ENCODE data around the gene NR1D2. TPM values are rescaled to one million over a fixed set of nuclear protein-coding genes. Genes with fewer than 3 reads are reported as not detected.
A peak's percentile ranks its signal among the peaks of the same experiment; 100 is the strongest.
"Not testable (repeated sequence)": the region's sequence is repeated elsewhere in the genome, so short reads cannot be mapped to it uniquely, and the experiment has no call there.

The NR1D2 gene
- 2.7 TPM for polyA plus RNA-seq (2012; ENCODE audit: missing spikeins)

DNA sequence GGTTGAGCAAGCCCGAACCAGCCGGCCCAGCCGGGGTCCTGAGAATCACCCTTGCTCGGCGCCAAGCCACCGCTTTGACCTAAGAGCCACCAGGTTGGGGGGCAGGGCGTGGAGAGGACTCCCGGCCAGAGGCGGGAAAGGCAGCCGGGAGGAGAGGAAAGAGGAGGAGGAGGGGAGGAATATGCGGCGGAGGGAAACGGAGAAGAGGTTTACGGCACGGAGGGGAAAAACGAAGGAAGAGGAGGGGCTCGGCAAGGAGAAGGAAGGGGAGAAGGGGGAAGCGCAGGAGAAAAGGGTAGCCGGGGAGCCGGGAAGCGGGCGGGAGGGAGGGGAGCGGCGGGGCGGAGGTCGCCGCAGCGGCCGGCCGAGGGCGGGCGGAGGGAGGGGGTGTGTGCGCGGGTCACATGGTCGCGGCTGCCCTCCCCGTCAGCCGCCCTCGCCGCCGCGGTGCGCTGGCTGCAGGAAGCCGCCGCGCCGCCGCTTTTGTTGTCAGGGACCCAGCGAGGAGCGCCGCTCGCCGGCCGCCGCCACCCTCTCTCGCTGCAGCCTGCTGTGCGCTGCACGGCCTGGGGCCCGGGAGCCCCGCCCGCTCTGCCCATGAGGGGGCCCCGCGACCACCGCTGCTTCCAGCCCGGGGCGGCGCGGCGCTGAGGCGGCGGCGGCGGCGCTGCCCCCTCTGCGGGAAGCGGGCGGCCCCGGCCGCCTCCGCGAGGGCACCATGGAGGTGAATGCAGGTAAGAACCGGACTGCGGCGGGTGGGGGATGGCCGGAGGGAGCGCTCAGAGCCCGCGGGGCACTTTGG is at the start of gene NR1D2:
Gene NR1D2, plus strand, starts transcription at position 426 of the 802 bp plus-strand sequence. Its CDS starts 293 bp downstream, at position 719.
- TF ChIP-seq POLR2AphosphoS5 (IDR thresholded peaks at IDR 0.05; ENCODE audit: low read depth, low read length) = no peak
- peak; percentile 42; the same call in 1 of the 2 replicates for TF ChIP-seq POLR2A (IDR thresholded peaks at IDR 0.05; ENCODE audit: low read depth, low read length)
- no peak for TF ChIP-seq TAF1 (IDR thresholded peaks at IDR 0.05; ENCODE audit: borderline replicate concordance, low read depth, low read length)
- DNase-seq (ENCODE audit: insufficient read length) (peak; percentile 81), FAIRE-seq (peak; percentile 92)

DNA sequence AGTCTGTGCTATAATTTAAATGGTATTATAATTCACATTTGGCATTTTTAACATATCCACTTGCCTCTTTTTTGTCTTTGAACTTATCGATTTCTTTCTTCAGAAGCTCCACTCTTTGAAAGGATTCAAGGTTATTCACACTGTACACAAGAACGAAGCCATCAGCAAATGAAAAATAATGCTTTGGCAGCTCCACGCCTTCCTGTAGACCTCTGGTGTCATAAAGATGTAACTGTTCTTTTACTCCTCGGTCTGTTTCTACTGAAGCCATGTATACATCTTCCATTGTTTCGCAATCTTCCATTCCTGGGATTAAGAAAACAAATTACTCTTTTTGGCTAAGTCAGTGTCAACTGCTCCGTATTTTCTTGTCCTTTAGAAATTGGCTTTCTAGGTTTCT is 44.3 kb upstream of the NR1D2 start:
- DNase-seq (ENCODE audit: insufficient read length) (no peak), FAIRE-seq (no peak)
- no peak for TF ChIP-seq POLR2AphosphoS5 (IDR thresholded peaks at IDR 0.05; ENCODE audit: low read depth, low read length)
- TF ChIP-seq POLR2A (IDR thresholded peaks at IDR 0.05; ENCODE audit: low read depth, low read length) = no peak
- TF ChIP-seq TAF1 (IDR thresholded peaks at IDR 0.05; ENCODE audit: borderline replicate concordance, low read depth, low read length) = no peak

DNA sequence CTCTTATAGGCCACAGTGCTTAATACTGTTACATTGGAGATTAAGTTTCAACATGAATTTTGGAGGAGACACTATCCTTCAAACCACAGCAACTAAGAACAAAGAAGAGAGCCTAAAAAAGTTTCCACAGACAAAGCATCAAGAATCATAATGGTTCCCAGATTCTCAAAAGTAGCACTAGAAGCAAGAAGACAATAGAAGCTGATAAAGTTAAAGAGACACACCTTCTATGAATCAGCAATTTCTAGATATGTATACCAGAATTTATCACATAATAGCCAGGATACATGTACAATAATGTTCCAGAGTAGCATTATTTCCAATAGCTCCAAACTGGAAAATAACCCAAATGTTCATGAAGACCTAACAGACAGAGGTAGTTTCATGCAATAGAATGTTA is 40.5 kb upstream of the NR1D2 start:
- DNase-seq (ENCODE audit: insufficient read length) = no peak
- no peak for FAIRE-seq
- TF ChIP-seq TAF1 (IDR thresholded peaks at IDR 0.05; ENCODE audit: borderline replicate concordance, low read depth, low read length) = no peak
- no peak for TF ChIP-seq POLR2AphosphoS5 (IDR thresholded peaks at IDR 0.05; ENCODE audit: low read depth, low read length)
- no peak for TF ChIP-seq POLR2A (IDR thresholded peaks at IDR 0.05; ENCODE audit: low read depth, low read length)

DNA sequence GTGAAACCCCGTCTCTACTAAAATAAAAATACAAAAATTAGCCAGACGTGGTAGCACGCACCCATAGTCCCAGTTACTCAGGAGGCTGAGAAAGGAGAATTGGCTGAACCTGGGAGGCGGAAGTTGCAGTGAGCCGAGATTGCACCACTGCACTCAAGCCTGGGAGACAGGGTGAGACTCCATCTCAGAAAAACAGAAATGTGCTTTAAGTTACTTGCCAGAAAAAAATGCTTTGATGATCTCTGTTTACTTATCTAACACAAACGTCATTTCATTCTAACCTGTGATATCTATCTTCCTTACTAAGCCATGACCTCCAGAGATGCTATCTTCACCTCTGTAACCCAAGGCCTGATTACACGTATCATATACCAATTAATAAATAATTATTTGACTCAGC is 35.7 kb upstream of the NR1D2 start:
- FAIRE-seq (no peak), DNase-seq (ENCODE audit: insufficient read length) (no peak)
- TF ChIP-seq POLR2A (IDR thresholded peaks at IDR 0.05; ENCODE audit: low read depth, low read length) (no peak), TAF1 (IDR thresholded peaks at IDR 0.05; ENCODE audit: borderline replicate concordance, low read depth, low read length) (no peak), POLR2AphosphoS5 (IDR thresholded peaks at IDR 0.05; ENCODE audit: low read depth, low read length) (no peak)

DNA sequence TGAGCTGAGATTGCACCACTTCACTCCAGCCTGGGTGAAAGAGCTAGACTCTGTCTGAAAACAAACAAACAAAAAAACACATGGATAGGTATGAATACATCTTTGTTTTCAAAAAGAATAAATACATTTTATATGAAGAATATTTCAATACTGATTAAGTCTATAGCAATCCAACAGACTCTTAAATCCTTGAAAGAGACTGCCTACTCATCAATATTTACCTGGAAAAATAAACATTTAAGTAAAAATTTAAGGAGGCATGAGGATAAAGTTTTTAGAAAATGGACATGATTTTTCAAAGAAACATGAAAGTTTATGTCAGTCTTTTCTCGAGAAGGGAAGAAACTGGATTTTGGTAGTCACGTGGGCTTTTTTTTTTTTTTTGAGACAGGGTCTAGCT is 33.7 kb upstream of the NR1D2 start:
- DNase-seq (ENCODE audit: insufficient read length) = no peak
- FAIRE-seq = no peak
- TF ChIP-seq TAF1 (IDR thresholded peaks at IDR 0.05; ENCODE audit: borderline replicate concordance, low read depth, low read length) (no peak), POLR2A (IDR thresholded peaks at IDR 0.05; ENCODE audit: low read depth, low read length) (no peak), POLR2AphosphoS5 (IDR thresholded peaks at IDR 0.05; ENCODE audit: low read depth, low read length) (no peak)

DNA sequence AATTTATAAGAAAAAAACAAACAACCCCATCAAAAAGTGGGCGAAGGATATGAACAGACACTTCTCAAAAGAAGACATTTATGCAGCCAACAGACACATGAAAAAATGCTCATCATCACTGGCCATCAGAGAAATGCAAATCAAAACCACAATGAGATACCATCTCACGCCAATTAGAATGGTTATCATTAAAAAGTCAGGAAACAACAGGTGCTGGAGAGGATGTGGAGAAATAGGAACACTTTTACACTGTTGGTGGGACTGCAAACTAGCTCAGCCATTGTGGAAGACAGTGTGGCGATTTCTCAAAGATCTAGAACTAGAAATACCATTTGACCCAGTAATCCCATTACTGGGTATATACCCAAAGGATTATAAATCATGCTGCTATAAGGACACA is 32.8 kb upstream of the NR1D2 start:
- DNase-seq (ENCODE audit: insufficient read length); FAIRE-seq: not testable (repeated sequence)

DNA sequence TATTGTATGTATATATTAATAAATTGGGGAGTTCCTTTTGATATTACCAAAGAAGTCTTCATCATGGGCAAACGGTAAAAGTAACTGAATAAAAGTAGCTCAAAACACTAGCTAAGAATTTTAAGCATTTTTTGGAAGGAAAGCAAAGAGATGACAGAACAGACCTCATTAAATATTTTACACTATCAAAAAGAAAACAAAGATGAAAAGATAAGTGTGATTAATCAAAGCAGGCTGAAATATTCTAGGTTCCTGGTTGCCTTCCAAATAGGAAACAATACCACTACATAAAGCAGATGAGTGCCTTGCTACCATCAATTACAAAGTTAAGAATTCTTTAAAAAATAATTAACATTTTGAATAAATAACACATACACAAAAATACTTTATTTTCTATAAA is 31.9 kb upstream of the NR1D2 start:
- no peak for FAIRE-seq
- DNase-seq (ENCODE audit: insufficient read length) = no peak
- no peak for TF ChIP-seq POLR2A (IDR thresholded peaks at IDR 0.05; ENCODE audit: low read depth, low read length)

DNA sequence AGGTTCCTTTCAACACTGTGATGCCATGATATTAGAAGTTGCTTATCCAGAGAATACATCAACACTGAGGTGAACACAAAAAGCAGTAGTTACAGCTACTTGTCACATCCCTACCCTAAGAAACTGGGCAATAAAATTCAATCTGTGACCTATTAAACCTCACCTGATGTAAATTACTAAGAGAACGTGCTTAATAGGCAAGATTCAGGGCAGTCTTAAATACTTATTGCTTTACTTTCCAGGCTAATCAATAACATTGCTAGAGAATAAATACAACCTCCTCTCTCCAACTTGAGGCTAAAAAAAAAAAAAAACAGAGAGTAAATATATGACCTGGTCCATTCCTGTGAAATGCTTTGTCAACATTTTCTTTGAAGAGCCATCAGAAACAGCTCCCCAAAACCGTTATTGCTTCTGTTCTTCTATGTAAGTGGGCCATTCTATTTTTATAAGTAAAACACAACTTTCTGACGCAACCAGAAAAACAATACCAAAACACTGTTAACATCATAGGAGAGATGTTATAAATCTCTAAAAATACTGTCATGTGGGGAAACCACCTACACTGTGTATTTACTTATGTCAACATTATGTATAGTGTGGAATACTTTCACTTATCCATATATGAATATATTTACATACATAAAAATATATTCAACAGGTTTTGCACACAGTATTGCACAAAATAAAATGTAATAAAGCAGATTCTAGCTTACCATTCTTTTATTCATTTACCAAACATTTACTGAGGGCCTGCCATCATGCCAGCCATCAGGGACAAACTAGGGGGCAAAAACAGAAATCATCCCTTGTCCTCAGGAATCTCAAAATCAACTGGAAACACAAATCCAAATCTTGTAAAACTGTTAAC is 31.0 kb upstream of the NR1D2 start:
- no peak for FAIRE-seq

DNA sequence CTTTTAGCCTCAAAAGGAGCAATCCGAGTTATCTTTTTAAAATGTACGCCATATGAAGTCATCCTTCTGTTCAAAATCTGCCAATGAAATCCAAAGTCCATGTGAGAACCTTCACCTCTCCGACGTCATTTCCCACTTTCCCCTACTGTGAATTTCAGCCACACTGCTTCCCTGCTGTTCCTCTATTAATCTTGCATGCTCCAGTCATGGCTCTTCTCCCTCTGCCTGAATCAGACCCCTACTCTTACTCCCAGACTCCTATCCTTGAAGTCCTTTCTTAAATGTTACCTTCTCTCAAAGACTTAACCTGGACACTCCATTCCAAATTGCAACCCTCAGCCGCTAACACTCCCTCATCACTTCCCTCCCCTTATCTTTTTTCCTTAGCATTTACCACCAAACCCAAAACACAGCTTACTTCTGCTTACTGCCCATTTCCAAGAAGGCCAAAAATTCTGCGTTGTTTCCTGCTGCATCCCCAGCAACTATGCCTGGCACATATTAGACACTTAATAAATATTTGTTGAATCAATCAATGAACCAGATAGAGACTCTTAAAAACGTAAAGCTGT is 29.5 kb upstream of the NR1D2 start:
- DNase-seq (ENCODE audit: insufficient read length) = no peak
- no peak for FAIRE-seq
- TF ChIP-seq POLR2A (IDR thresholded peaks at IDR 0.05; ENCODE audit: low read depth, low read length) (no peak), POLR2AphosphoS5 (IDR thresholded peaks at IDR 0.05; ENCODE audit: low read depth, low read length) (no peak), TAF1 (IDR thresholded peaks at IDR 0.05; ENCODE audit: borderline replicate concordance, low read depth, low read length) (no peak)

More for the DNA sequence above, 31.0 kb upstream of the NR1D2 start:
- DNase-seq (ENCODE audit: insufficient read length) = no peak
- no peak for TF ChIP-seq TAF1 (IDR thresholded peaks at IDR 0.05; ENCODE audit: borderline replicate concordance, low read depth, low read length)
- TF ChIP-seq POLR2AphosphoS5 (IDR thresholded peaks at IDR 0.05; ENCODE audit: low read depth, low read length) = no peak
- TF ChIP-seq POLR2A (IDR thresholded peaks at IDR 0.05; ENCODE audit: low read depth, low read length) = no peak

DNA sequence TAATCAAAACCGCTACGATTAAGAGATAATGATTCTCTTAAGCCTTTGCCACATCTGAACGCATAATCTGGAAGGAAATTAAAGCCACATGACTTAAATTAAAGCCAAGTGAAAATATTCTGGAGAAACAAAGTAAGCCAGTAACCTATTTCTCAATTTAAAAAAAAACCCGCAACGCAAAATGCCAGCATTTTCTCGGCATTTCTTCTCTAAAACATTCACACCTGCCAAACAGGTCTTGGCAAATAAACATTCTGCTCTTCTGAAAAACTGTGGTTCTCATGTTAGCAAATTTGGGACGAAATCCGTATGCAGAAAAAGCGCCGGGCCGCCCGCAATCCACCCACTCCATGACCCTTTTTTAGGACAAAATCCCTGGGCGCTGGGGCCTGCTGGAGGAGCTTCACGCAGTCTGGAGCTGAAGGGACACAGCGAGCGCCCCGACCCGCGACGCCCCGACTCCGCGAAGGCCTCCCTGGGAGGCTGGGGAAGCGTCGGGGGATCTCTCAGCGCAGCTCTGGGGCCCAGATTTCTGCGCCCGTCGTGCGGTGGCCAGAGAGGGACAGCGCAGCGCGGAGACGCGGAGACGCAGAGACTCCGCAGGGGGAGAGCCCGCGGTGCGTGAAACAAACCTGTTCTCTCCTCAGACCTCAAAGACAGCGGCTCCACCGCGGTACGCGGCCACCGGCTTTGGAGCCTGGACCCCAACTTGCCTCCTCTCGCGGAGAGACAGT is 28.8 kb upstream of the NR1D2 start:
- TF ChIP-seq TAF1 (IDR thresholded peaks at IDR 0.05; ENCODE audit: borderline replicate concordance, low read depth, low read length) (no peak), POLR2AphosphoS5 (IDR thresholded peaks at IDR 0.05; ENCODE audit: low read depth, low read length) (no peak), POLR2A (IDR thresholded peaks at IDR 0.05; ENCODE audit: low read depth, low read length) (no peak)
- FAIRE-seq (no peak), DNase-seq (ENCODE audit: insufficient read length) (no peak)

Data from GM12892 (cell line).